Small intestine (tissue), 7 donors: ENCODE measurements around the gene BRI3. TPM values are rescaled to one million over a fixed set of nuclear protein-coding genes. Genes with fewer than 3 reads are reported as not detected.

Experiments
- DNase-seq, 2 donors: peaks; one replicate each; pipeline versions ENCODE4 v3.0.0 to v3.0.0-alpha.2; 2013
- FAIRE-seq: peaks from 2 replicates; lab custom pipeline; 2012; peaks lifted over from hg19 to GRCh38; lab: Jason Lieb, UNC
- H3K27ac ChIP-seq, 3 donors: one replicate each; pipeline ENCODE4 v1.5.1; 2013; ENCODE audit warnings: low read length in 2 of 3, mild to moderate bottlenecking in 2 of 3, control low read depth in 1 of 3, inconsistent platforms in 1 of 3, low read depth in 1 of 3, moderate library complexity in 1 of 3
- H3K27me3 ChIP-seq, 3 donors: one replicate each; pipeline ENCODE4 v1.6.1; 2013; ENCODE audit warnings: low read length in 3 of 3, inconsistent platforms in 1 of 3; ENCODE audit not compliant: control insufficient read depth in 3 of 3, insufficient read depth in 3 of 3
- H3K36me3 ChIP-seq, 3 donors: one replicate each; pipeline ENCODE4 v1.6.1; 2013; ENCODE audit warnings: low read length in 3 of 3, inconsistent platforms in 1 of 3, low read depth in 1 of 3, mild to moderate bottlenecking in 1 of 3, moderate library complexity in 1 of 3; ENCODE audit not compliant: control insufficient read depth in 3 of 3, insufficient read depth in 2 of 3
- H3K4me1 ChIP-seq, 3 donors: one replicate each; pipeline ENCODE4 v1.6.1; 2013; ENCODE audit warnings: low read length in 2 of 3, inconsistent platforms in 1 of 3, low read depth in 1 of 3, mild to moderate bottlenecking in 1 of 3, moderate library complexity in 1 of 3; ENCODE audit not compliant: control insufficient read depth in 3 of 3, insufficient read depth in 2 of 3
- H3K4me3 ChIP-seq, 3 donors: one replicate each; pipeline ENCODE4 v1.5.1; 2013; ENCODE audit warnings: low read length in 3 of 3, control low read depth in 1 of 3, inconsistent platforms in 1 of 3, low read depth in 1 of 3, mild to moderate bottlenecking in 1 of 3, moderate library complexity in 1 of 3
- H3K9me3 ChIP-seq, 2 donors: one replicate each; pipeline ENCODE4 v1.6.1; 2013; ENCODE audit warnings: low read depth in 1 of 2, low read length in 1 of 2; ENCODE audit not compliant: control insufficient read depth in 2 of 2, insufficient read depth in 1 of 2
- WGBS, 3 donors: extraction: QIAGEN DNeasy Blood & Tissue Kit; methylation state at CpG; one replicate each; pipeline ENCODE4 v1.1.7; 2013; 5-methylcytosine and 5-hydroxymethylcytosine counted together
- polyA plus RNA-seq, 4 donors: library from polyadenylated mRNA; stranded (reverse) in 3 of 4; unstranded in 1 of 4; fragments of 200-250 nt in 3 of 4; fragments of 120-200 nt in 1 of 4; gene quantifications; one replicate each; pipeline versions ENCODE4 v1.2.1 to v1.2.3, GENCODE V29; 2013
- donor health status: healthy with polysubstance abuse.
- donor health status: control.
- donor health status: control.
- donor health status: Bipolar disorder and iron deficiency.
- donor health status: healthy.

BRI3 gene
- polyA plus RNA-seq, 4 donors = 186 to 384 (median 274) TPM

GRCh38 chr7:98286093-98286539 is 4.6 kb downstream of the BRI3 start:
- Histone ChIP-seq H3K36me3 (peaks cover 4 to 79% (median 5%) of the 10 kb centered on the region in 3 donors), H3K4me3 (no peak overlapping the region), H3K4me1 (peaks cover 11 to 53% (median 12%) of the 10 kb centered on the region in 3 donors), H3K9me3 (no peaks in the 10 kb centered on the region), H3K27me3 (no peaks in the 10 kb centered on the region), H3K27ac (peak overlapping the region; percentile 66 to 92 (median 72))
- 50 to 72% (median 51%) methylated on average over 13 to 14 of the region's 14 CpGs for WGBS, 3 donors
- FAIRE-seq (no peak), DNase-seq (peak; percentile 38 to 54)

GRCh38 chr7:98286701-98287485 is 5.4 kb downstream of the BRI3 start:
- Histone ChIP-seq H3K9me3 (no peaks in the 10 kb centered on the region), H3K4me1 (peaks cover 11 to 53% (median 12%) of the 10 kb centered on the region in 3 donors), H3K4me3 (no peak overlapping the region), H3K27me3 (no peaks in the 10 kb centered on the region), H3K27ac (peak overlapping the region; percentile 0 to 92 (median 43)), H3K36me3 (peaks cover 6 to 87% (median 11%) of the 10 kb centered on the region in 3 donors)
- FAIRE-seq = no peak
- DNase-seq = no peak
- 43 to 68% (median 59%) methylated on average over 19 to 21 of the region's 21 CpGs for WGBS, 3 donors

GRCh38 chr7:98287486-98287959 is 6.0 kb downstream of the BRI3 start:
- H3K27ac ChIP-seq = peak overlapping the region; percentile 6 to 43 (median 43)
- no peak overlapping the region for H3K4me3 ChIP-seq
- WGBS, 3 donors = 29 to 69% (median 56%) methylated on average over 12 to 14 of the region's 14 CpGs
- H3K4me1 ChIP-seq = peaks cover 11 to 53% (median 12%) of the 10 kb centered on the region in 3 donors
- H3K36me3 ChIP-seq = peaks cover 6 to 93% (median 14%) of the 10 kb centered on the region in 3 donors
- no peaks in the 10 kb centered on the region for H3K9me3 ChIP-seq
- no peaks in the 10 kb centered on the region for H3K27me3 ChIP-seq
- FAIRE-seq = no peak
- DNase-seq = peak; percentile 91 to 95

- Histone ChIP-seq H3K36me3 (peaks cover 6 to 92% (median 16%) of the 10 kb centered on the region in 3 donors), H3K9me3 (no peaks in the 10 kb centered on the region), H3K4me1 (peaks cover 11 to 48% (median 12%) of the 10 kb centered on the region in 3 donors), H3K27ac (peak overlapping the region in 2 of 3 donors; percentile 6 to 43), H3K27me3 (no peaks in the 10 kb centered on the region), H3K4me3 (no peak overlapping the region)
- WGBS, 3 donors = 44 to 62% (median 51%) methylated on average over 12 of the region's 12 CpGs
- no peak for DNase-seq
- no peak for FAIRE-seq
These were observed 6.8 kb downstream of the BRI3 start for GRCh38 chr7:98288064-98288823.

- Histone ChIP-seq H3K36me3 (peaks cover 6 to 92% (median 16%) of the 10 kb centered on the region in 3 donors), H3K27ac (no peak overlapping the region), H3K4me1 (peaks cover 11 to 38% (median 12%) of the 10 kb centered on the region in 3 donors), H3K4me3 (no peak overlapping the region), H3K27me3 (no peaks in the 10 kb centered on the region), H3K9me3 (no peaks in the 10 kb centered on the region)
- FAIRE-seq (no peak), DNase-seq (no peak)
- 81 to 87% (median 85%) methylated on average over 4 of the region's 4 CpGs for WGBS, 3 donors
These were observed 7.9 kb downstream of the BRI3 start for GRCh38 chr7:98289333-98289875.

- no peak overlapping the region for H3K4me3 ChIP-seq
- no peaks in the 10 kb centered on the region for H3K27me3 ChIP-seq
- FAIRE-seq = no peak
- no peaks in the 10 kb centered on the region for H3K9me3 ChIP-seq
- peaks cover 8 to 88% (median 19%) of the 10 kb centered on the region in 3 donors for H3K36me3 ChIP-seq
- H3K4me1 ChIP-seq = peaks cover 3 to 15% (median 4%) of the 10 kb centered on the region in 3 donors
- no peak overlapping the region for H3K27ac ChIP-seq
- WGBS, 3 donors = 49 to 70% (median 50%) methylated on average over 7 of the region's 7 CpGs
- DNase-seq = no peak
These were observed 10.2 kb downstream of the BRI3 start for GRCh38 chr7:98291717-98292116.

- FAIRE-seq (no peak), DNase-seq (no peak)
- H3K4me1 ChIP-seq = no peaks in the 10 kb centered on the region
- H3K4me3 ChIP-seq = no peak overlapping the region
- H3K36me3 ChIP-seq = peaks cover 8 to 87% (median 19%) of the 10 kb centered on the region in 3 donors
- H3K27me3 ChIP-seq = no peaks in the 10 kb centered on the region
- no peaks in the 10 kb centered on the region for H3K9me3 ChIP-seq
- WGBS, 3 donors = 86 to 91% (median 87%) methylated on average over 17 of the region's 17 CpGs
- H3K27ac ChIP-seq = no peak overlapping the region
These were observed 11.8 kb downstream of the BRI3 start for GRCh38 chr7:98293265-98293664.

- Histone ChIP-seq H3K27me3 (no peaks in the 10 kb centered on the region), H3K36me3 (peaks cover 6 to 83% (median 19%) of the 10 kb centered on the region in 3 donors), H3K4me3 (no peak overlapping the region), H3K4me1 (no peaks in the 10 kb centered on the region), H3K27ac (no peak overlapping the region), H3K9me3 (no peaks in the 10 kb centered on the region)
- DNase-seq (no peak), FAIRE-seq (no peak)
- 61 to 83% (median 75%) methylated on average over 13 of the region's 13 CpGs for WGBS, 3 donors
These were observed 12.3 kb downstream of the BRI3 start for GRCh38 chr7:98293746-98294145.
